Ectodermal cell (in vitro differentiated cells): Measurements from ENCODE around the gene TAF3.

Experiments
- H3K27ac ChIP-seq: 2 replicates; pipeline ENCODE4 v1.7.0; 2013; ENCODE audit warnings: mild to moderate bottlenecking, low read depth, low read length; ENCODE audit not compliant: insufficient read depth, poor library complexity, severe bottlenecking
- H3K27me3 ChIP-seq: 2 replicates; pipeline ENCODE4 v1.7.0; 2013; ENCODE audit warnings: mild to moderate bottlenecking, low read length; ENCODE audit not compliant: insufficient read depth, control insufficient read depth, poor library complexity, severe bottlenecking
- H3K36me3 ChIP-seq: one replicate; pipeline ENCODE4 v1.7.0; 2013; ENCODE audit warnings: low read length; ENCODE audit not compliant: control insufficient read depth, insufficient read depth
- H3K4me1 ChIP-seq: one replicate; pipeline ENCODE4 v1.7.0; 2013; ENCODE audit warnings: low read length; ENCODE audit not compliant: control insufficient read depth, insufficient read depth
- H3K4me3 ChIP-seq: 2 replicates; pipeline ENCODE4 v1.7.0; 2013; ENCODE audit warnings: low read depth, low read length, control low read depth; ENCODE audit not compliant: insufficient read depth
- H3K9me3 ChIP-seq: 2 replicates; pipeline ENCODE4 v1.7.0; 2013; ENCODE audit warnings: mild to moderate bottlenecking, low read length, moderate library complexity; ENCODE audit not compliant: control insufficient read depth
- whole genome bisulfite sequencing, 2 experiments: methylation state at CpG; one replicate each; pipeline ENCODE4 v1.1.7; 2013; ENCODE audit warnings: missing lambda C conversion rate in 2 of 2; 5-methylcytosine and 5-hydroxymethylcytosine counted together

The TAF3 gene

GRCh38 chr10:7866176-7866575, 47.9 kb downstream of the TAF3 start:
- Histone ChIP-seq H3K27me3 (no peaks in the 10 kb centered on the region), H3K36me3 (no peaks in the 10 kb centered on the region), H3K9me3 (peaks cover 6% of the 10 kb centered on the region), H3K4me1 (no peaks in the 10 kb centered on the region), H3K27ac (no peak overlapping the region), H3K4me3 (no peak overlapping the region)
- 95% methylated on average over 7 of the region's 7 CpGs for WGBS, 2 experiments

- WGBS, 2 experiments: 35 to 46% methylated on average over 4 to 5 of the region's 5 CpGs
- Histone ChIP-seq H3K36me3 (no peaks in the 10 kb centered on the region), H3K27me3 (no peaks in the 10 kb centered on the region), H3K4me1 (no peaks in the 10 kb centered on the region), H3K9me3 (no peaks in the 10 kb centered on the region), H3K27ac (no peak overlapping the region), H3K4me3 (no peak overlapping the region)
These were observed 53.7 kb downstream of the TAF3 start for GRCh38 chr10:7872041-7872442.

GRCh38 chr10:7874864-7875263, 56.6 kb downstream of the TAF3 start:
- no peaks in the 10 kb centered on the region for H3K4me1 ChIP-seq
- H3K27ac ChIP-seq: no peak overlapping the region
- H3K4me3 ChIP-seq: no peak overlapping the region
- WGBS, 2 experiments: 86% methylated on average over 1 of the region's 2 CpGs; no CpG with 5 or more reads in 1 of the 2 experiments
- H3K9me3 ChIP-seq: no peaks in the 10 kb centered on the region
- no peaks in the 10 kb centered on the region for H3K27me3 ChIP-seq
- H3K36me3 ChIP-seq: no peaks in the 10 kb centered on the region

GRCh38 chr10:7876541-7877127, 58.3 kb downstream of the TAF3 start:
- Histone ChIP-seq H3K4me3 (no peak overlapping the region), H3K4me1 (no peaks in the 10 kb centered on the region), H3K27ac (no peak overlapping the region), H3K27me3 (no peaks in the 10 kb centered on the region), H3K36me3 (no peaks in the 10 kb centered on the region), H3K9me3 (no peaks in the 10 kb centered on the region)
- WGBS, 2 experiments: 84 to 94% methylated on average over 2 to 3 of the region's 4 CpGs

- H3K9me3 ChIP-seq: no peaks in the 10 kb centered on the region
- H3K27me3 ChIP-seq: no peaks in the 10 kb centered on the region
- no peaks in the 10 kb centered on the region for H3K36me3 ChIP-seq
- 82 to 89% methylated on average over 3 of the region's 3 CpGs for WGBS, 2 experiments
- no peaks in the 10 kb centered on the region for H3K4me1 ChIP-seq
- H3K27ac ChIP-seq: no peak overlapping the region
- no peak overlapping the region for H3K4me3 ChIP-seq
These were observed 62.8 kb downstream of the TAF3 start for GRCh38 chr10:7881119-7881518.

- Histone ChIP-seq H3K36me3 (no peaks in the 10 kb centered on the region), H3K9me3 (no peaks in the 10 kb centered on the region), H3K27me3 (no peaks in the 10 kb centered on the region), H3K4me1 (peaks cover 8% of the 10 kb centered on the region), H3K4me3 (no peak overlapping the region), H3K27ac (no peak overlapping the region)
- 89 to 97% methylated on average over 2 of the region's 2 CpGs for WGBS, 2 experiments
These were observed 67.8 kb downstream of the TAF3 start for GRCh38 chr10:7886056-7886455.

GRCh38 chr10:7887174-7887816, 69.0 kb downstream of the TAF3 start:
- no peaks in the 10 kb centered on the region for H3K9me3 ChIP-seq

GRCh38 chr10:7889947-7890542, 71.7 kb downstream of the TAF3 start:
- H3K4me3 ChIP-seq: no peak overlapping the region
- WGBS, 2 experiments: 67 to 69% methylated on average over 3 to 4 of the region's 5 CpGs
- no peaks in the 10 kb centered on the region for H3K36me3 ChIP-seq
- H3K9me3 ChIP-seq: no peaks in the 10 kb centered on the region
- no peak overlapping the region for H3K27ac ChIP-seq
- no peaks in the 10 kb centered on the region for H3K27me3 ChIP-seq
- peaks cover 8% of the 10 kb centered on the region for H3K4me1 ChIP-seq

More at GRCh38 chr10:7887174-7887816, 69.0 kb downstream of the TAF3 start:
- no peak overlapping the region for H3K4me3 ChIP-seq
- no peak overlapping the region for H3K27ac ChIP-seq
- peaks cover 8% of the 10 kb centered on the region for H3K4me1 ChIP-seq
- H3K27me3 ChIP-seq: no peaks in the 10 kb centered on the region
- WGBS, 2 experiments: 81 to 85% methylated on average over 8 of the region's 8 CpGs
- H3K36me3 ChIP-seq: no peaks in the 10 kb centered on the region

GRCh38 chr10:7890781-7891180, 72.5 kb downstream of the TAF3 start:
- no peaks in the 10 kb centered on the region for H3K27me3 ChIP-seq
- no peaks in the 10 kb centered on the region for H3K9me3 ChIP-seq
- no peak overlapping the region for H3K27ac ChIP-seq
- no peak overlapping the region for H3K4me3 ChIP-seq
- WGBS, 2 experiments: 93 to 97% methylated on average over 5 to 6 of the region's 6 CpGs
- no peaks in the 10 kb centered on the region for H3K36me3 ChIP-seq
- peaks cover 8% of the 10 kb centered on the region for H3K4me1 ChIP-seq

- Histone ChIP-seq H3K4me3 (no peak overlapping the region), H3K4me1 (peaks cover 8% of the 10 kb centered on the region), H3K27me3 (no peaks in the 10 kb centered on the region), H3K27ac (no peak overlapping the region), H3K9me3 (no peaks in the 10 kb centered on the region), H3K36me3 (no peaks in the 10 kb centered on the region)
- WGBS, 2 experiments: 100% methylated on average over 1 of the region's 1 CpG; no CpG with 5 or more reads in 1 of the 2 experiments
These were observed 73.3 kb downstream of the TAF3 start for GRCh38 chr10:7891634-7892033.
